HFFc6 (cell line): ENCODE data around the gene IL1RAPL2. TPM values are rescaled to one million over a fixed set of nuclear protein-coding genes. Genes with fewer than 3 reads are reported as not detected.

Experiments used
- DNase-seq: peaks from one replicate; pipeline ENCODE4 v3.0.0-alpha.2; 2018
- H3K27ac Mint-ChIP-seq: 2 replicates; pipeline ENCODE4 v1.8.0; 2020; ENCODE audit warnings: mild to moderate bottlenecking, mixed read lengths
- H3K27me3 Mint-ChIP-seq: 2 replicates; pipeline ENCODE4 v1.8.0; 2021; ENCODE audit warnings: mild to moderate bottlenecking, moderate library complexity, mixed read lengths; ENCODE audit not compliant: insufficient read depth
- H3K36me3 Mint-ChIP-seq: 2 replicates; pipeline ENCODE4 v1.8.0; 2021; ENCODE audit warnings: low read depth, mixed read lengths
- H3K4me1 Mint-ChIP-seq: 2 replicates; pipeline ENCODE4 v1.8.0; 2020; ENCODE audit warnings: low read depth, mixed read lengths
- H3K4me3 Mint-ChIP-seq: 2 replicates; pipeline ENCODE4 v1.8.0; 2020; ENCODE audit warnings: mild to moderate bottlenecking, moderate library complexity, mixed read lengths
- H3K9me3 Mint-ChIP-seq: 2 replicates; pipeline ENCODE4 v1.8.0; 2020; ENCODE audit warnings: mild to moderate bottlenecking, mixed read lengths
- total RNA-seq, 6 experiments: library from RNA; stranded (reverse); fragmentation: NEBNext Ultra II Directional; extraction: Animal tissue kit (Norgen Biotek cat#: 25700); gene quantifications; 2 replicates in 1 of 6; 3 replicates in 5 of 6; pipeline ENCODE4 v1.2.3, GENCODE V29; 2021
- TF ChIP-seq, protein P1 (sequence below): fragments of 200-600 bp; sonication (generic); IDR thresholded peaks from 2 replicates; pipeline ENCODE4 v1.5.0; 2021; ENCODE audit warnings: antibody characterized with exemption, mild to moderate bottlenecking

Gene IL1RAPL2
- total RNA-seq, 6 experiments from 2014 or later: 0.33 TPM; not detected in 5

DNA sequence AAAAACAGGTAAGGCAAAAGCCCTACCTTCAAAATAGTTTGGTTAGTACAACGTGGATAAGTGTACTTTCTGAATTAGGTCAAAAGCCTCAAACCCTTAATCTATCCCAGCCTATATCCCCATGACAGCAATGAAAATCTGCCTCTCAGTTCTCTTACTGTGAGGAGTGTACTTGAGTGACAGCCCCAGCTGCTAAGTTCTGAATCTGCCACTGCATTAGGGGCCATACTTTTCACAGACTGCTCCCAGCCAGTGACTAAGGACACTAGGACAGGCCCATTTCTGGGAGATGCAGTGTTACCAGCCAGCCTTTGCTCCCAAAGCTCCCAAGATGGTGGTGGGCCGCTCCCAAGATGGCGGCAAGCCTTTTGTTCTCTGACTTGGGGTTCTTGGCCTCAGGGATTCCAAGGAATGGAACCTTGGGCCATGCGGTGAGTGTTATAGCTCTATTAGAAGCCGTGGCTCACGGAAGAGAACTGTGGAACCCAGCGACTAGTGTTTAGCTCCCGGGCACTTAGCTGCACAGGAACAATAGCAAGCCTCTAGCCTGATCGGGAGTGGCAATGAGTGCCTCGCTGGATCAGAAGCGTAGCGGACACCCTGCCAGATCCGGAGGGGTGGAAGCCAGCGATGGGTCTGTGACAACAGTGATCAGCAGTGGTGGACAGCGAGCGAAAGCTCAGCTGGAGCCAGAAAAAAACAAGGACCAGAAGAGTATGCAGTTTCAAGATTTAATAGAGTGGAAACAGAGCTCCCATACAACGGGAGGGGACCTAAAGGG lies 1080.8 kb downstream of the IL1RAPL2 start:
- H3K27me3 Mint-ChIP-seq: peaks cover 6% of the 10 kb centered on the region; the same call in 1 of the 2 replicates
- peaks cover 3% of the 10 kb centered on the region; the same call in 1 of the 2 replicates for H3K9me3 Mint-ChIP-seq
- no peak overlapping the region for H3K4me3 Mint-ChIP-seq
- no peaks in the 10 kb centered on the region for H3K4me1 Mint-ChIP-seq
- TF ChIP-seq, protein P1, sequence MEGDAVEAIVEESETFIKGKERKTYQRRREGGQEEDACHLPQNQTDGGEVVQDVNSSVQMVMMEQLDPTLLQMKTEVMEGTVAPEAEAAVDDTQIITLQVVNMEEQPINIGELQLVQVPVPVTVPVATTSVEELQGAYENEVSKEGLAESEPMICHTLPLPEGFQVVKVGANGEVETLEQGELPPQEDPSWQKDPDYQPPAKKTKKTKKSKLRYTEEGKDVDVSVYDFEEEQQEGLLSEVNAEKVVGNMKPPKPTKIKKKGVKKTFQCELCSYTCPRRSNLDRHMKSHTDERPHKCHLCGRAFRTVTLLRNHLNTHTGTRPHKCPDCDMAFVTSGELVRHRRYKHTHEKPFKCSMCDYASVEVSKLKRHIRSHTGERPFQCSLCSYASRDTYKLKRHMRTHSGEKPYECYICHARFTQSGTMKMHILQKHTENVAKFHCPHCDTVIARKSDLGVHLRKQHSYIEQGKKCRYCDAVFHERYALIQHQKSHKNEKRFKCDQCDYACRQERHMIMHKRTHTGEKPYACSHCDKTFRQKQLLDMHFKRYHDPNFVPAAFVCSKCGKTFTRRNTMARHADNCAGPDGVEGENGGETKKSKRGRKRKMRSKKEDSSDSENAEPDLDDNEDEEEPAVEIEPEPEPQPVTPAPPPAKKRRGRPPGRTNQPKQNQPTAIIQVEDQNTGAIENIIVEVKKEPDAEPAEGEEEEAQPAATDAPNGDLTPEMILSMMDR: no peak
- no peak overlapping the region for H3K27ac Mint-ChIP-seq
- H3K36me3 Mint-ChIP-seq: no peaks in the 10 kb centered on the region
- no peak for DNase-seq

DNA sequence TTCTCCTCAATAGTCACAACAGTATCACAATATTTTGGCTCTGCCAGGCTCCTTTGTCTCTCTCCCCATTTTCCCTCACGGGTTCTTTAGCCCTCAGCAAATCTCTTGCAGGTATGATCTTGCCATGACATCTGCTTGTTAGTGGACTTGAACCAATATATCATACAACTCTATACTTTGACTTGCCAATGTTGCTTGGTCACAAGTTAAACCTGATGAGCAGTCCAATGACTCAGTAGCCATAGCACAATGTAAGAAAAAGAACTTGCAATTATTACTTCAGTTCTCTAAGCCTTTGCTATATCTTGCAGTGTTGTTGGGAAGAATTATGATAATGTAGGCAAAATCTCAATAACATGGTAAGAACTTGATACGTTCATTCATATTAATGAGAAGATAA lies 1081.8 kb downstream of the IL1RAPL2 start:
- no peak for DNase-seq
- Mint-ChIP-seq H3K36me3 (no peaks in the 10 kb centered on the region), H3K27me3 (peaks cover 6% of the 10 kb centered on the region; the same call in 1 of the 2 replicates), H3K4me3 (no peak overlapping the region), H3K4me1 (no peaks in the 10 kb centered on the region), H3K9me3 (peaks cover 3% of the 10 kb centered on the region; the same call in 1 of the 2 replicates), H3K27ac (no peak overlapping the region)
- TF ChIP-seq, protein P1: no peak

DNA sequence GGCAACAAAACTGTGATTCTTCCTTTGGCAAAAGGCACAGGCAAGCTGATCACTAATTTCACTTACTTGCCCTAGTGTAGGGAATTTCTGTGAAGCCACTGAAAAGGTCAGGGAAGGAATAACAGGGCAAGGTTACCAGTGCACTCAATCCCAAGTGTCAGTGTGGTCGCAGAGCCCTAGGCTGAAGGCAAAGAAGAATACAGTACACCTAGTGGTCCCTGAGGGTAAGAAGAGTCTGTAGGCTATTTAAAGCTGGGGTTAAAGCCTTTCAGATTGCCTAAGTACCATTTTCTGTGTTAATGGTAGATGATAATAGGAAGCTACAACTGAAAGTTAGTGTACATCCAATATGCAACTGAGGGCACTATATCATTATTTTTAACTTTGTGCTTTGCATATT lies 1082.7 kb downstream of the IL1RAPL2 start:
- TF ChIP-seq, protein P1: no peak
- Mint-ChIP-seq H3K9me3 (peaks cover 3% of the 10 kb centered on the region; the same call in 1 of the 2 replicates), H3K4me1 (no peaks in the 10 kb centered on the region), H3K36me3 (no peaks in the 10 kb centered on the region), H3K27me3 (peaks cover 2% of the 10 kb centered on the region; the same call in 1 of the 2 replicates), H3K4me3 (no peak overlapping the region), H3K27ac (no peak overlapping the region)
- DNase-seq: no peak

DNA sequence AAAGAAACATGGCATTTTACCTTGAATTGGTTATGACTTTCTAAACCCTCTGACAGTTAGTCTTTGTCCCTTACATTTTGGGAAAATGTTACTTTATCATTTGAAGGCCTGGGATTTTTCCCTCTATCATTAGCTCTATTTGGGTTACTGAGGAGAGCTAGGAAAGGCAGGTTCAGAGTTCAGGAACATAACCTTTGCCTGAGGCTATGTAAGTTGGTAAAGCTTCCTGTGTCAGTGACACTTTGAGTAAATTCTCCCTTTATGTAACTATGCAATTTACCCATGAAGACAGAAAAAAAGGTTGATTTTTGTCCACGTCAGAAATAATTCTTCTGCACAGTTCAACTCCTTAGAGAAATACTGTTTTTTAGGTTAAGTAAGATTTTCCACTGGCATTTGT lies 1084.6 kb downstream of the IL1RAPL2 start:
- TF ChIP-seq, protein P1: no peak
- DNase-seq: no peak
- H3K4me3 Mint-ChIP-seq: no peak overlapping the region
- no peak overlapping the region for H3K27ac Mint-ChIP-seq
- peaks cover 3% of the 10 kb centered on the region; the same call in 1 of the 2 replicates for H3K9me3 Mint-ChIP-seq
- no peaks in the 10 kb centered on the region for H3K36me3 Mint-ChIP-seq
- peaks cover 2% of the 10 kb centered on the region; the same call in 1 of the 2 replicates for H3K27me3 Mint-ChIP-seq
- H3K4me1 Mint-ChIP-seq: no peaks in the 10 kb centered on the region; the same call in 1 of the 2 replicates

DNA sequence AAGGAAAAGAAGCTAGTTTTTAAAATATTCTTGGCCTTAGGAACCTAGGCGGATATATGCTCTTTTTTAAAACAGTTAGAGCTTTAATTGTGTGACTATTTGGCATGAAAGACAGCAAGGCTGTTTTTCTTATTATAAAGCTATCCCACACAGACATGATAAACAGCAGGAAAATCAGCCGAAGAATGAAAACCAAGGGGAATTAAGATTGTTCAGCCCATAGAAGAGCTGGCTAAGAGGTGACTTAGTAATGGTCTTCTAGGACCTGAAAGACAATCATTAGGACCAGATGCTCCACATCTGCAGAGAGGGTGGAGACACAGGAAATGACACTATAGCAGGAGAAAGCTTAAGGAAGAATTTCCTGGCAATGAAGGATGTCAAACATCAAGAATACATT lies 1085.0 kb downstream of the IL1RAPL2 start:
- H3K27me3 Mint-ChIP-seq: peaks cover 2% of the 10 kb centered on the region; the same call in 1 of the 2 replicates
- peaks cover 3% of the 10 kb centered on the region; the same call in 1 of the 2 replicates for H3K9me3 Mint-ChIP-seq
- no peaks in the 10 kb centered on the region for H3K36me3 Mint-ChIP-seq
- H3K27ac Mint-ChIP-seq: no peak overlapping the region
- DNase-seq: no peak
- H3K4me3 Mint-ChIP-seq: no peak overlapping the region
- TF ChIP-seq, protein P1: no peak
- no peaks in the 10 kb centered on the region; the same call in 1 of the 2 replicates for H3K4me1 Mint-ChIP-seq
